Measurements from ENCODE around the gene EXO1. TPM values are rescaled to one million over a fixed set of nuclear protein-coding genes. Genes with fewer than 3 reads are reported as not detected.

The EXO1 gene
- total and polyA plus RNA-seq, 10 donors = 0.35 to 4.4 (median 1.3) TPM

DNA sequence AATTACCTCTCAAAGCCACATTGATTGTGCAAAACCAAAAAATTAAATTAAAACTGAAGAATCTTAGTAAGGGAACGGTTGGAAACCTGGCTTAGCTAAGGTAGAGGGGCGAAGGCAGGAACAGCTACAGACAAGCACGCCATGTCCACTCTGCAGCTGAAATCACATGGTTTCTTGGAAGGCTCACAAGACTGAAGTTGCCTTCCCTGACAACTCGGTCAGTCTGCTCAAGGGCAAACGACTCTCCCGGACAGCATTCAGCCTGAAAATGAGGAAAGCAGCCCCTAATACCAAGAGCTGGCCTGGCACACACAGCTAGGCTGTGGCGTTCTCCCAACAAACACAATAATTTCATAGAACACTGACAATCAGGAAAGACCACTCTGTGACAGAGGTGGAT, 86.9 kb downstream of the EXO1 start:
- DNase-seq = no peak
- H3K4me3 ChIP-seq = no peak overlapping the region
- H3K27me3 ChIP-seq (replicated peaks in 1 of 7) = peaks cover 0 to 9% (median 0%) of the 10 kb centered on the region in 7 donors
- H3K9me3 ChIP-seq = peaks cover 0 to 13% (median 0%) of the 10 kb centered on the region in 8 donors
- no peaks in the 10 kb centered on the region for H3K4me1 ChIP-seq
- intact Hi-C loops (cut with DNase I; ENCODE audit: low total_unique reads) = no loop called here
- H3K36me3 ChIP-seq = no peaks in the 10 kb centered on the region
- 58 to 88% (median 72%) methylated on average over 7 of the region's 7 CpGs for WGBS, 5 donors
- TF ChIP-seq, protein P1, sequence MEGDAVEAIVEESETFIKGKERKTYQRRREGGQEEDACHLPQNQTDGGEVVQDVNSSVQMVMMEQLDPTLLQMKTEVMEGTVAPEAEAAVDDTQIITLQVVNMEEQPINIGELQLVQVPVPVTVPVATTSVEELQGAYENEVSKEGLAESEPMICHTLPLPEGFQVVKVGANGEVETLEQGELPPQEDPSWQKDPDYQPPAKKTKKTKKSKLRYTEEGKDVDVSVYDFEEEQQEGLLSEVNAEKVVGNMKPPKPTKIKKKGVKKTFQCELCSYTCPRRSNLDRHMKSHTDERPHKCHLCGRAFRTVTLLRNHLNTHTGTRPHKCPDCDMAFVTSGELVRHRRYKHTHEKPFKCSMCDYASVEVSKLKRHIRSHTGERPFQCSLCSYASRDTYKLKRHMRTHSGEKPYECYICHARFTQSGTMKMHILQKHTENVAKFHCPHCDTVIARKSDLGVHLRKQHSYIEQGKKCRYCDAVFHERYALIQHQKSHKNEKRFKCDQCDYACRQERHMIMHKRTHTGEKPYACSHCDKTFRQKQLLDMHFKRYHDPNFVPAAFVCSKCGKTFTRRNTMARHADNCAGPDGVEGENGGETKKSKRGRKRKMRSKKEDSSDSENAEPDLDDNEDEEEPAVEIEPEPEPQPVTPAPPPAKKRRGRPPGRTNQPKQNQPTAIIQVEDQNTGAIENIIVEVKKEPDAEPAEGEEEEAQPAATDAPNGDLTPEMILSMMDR (IDR thresholded peaks at IDR 0.05 in 8 of 11, conservative IDR thresholded peaks at IDR 0.05 in 3 of 11) = no peak
- TF ChIP-seq POLR2A (IDR thresholded peaks at IDR 0.05) = no peak
- TF ChIP-seq POLR2AphosphoS5 (IDR thresholded peaks at IDR 0.05) = no peak
- no peak overlapping the region for H3K27ac ChIP-seq

Other genes with a start within 250 kb of the EXO1 start
- gene CHML, start 207.8 kb upstream of the EXO1 start, total RNA-seq = 10 to 100 TPM in 6 of 7 donors, 1 to 10 TPM in 1; 8.3 to 14.2 (median 11.2) TPM
- 1 to 10 TPM; 2.2 to 4.5 (median 3.0) TPM for gene CHML, start 207.8 kb upstream of the EXO1 start, polyA plus RNA-seq
- 10 to 100 TPM; 15.1 to 39.4 (median 19.6) TPM for gene OPN3, start 207.8 kb upstream of the EXO1 start, total RNA-seq
- gene OPN3, start 207.8 kb upstream of the EXO1 start, polyA plus RNA-seq = 10 to 100 TPM; 23.5 to 28.9 (median 25.7) TPM
- gene WDR64, start 195.9 kb upstream of the EXO1 start, total RNA-seq = under 1 TPM in 4 of 7 donors, not detected in 3; 0.26 to 0.55 (median 0.41) TPM
- gene WDR64, start 195.9 kb upstream of the EXO1 start, polyA plus RNA-seq = under 1 TPM; 0.03 to 0.07 (median 0.03) TPM
- gene BECN2, start 109.6 kb downstream of the EXO1 start, total RNA-seq = not detected
- not detected for gene BECN2, start 109.6 kb downstream of the EXO1 start, polyA plus RNA-seq
- gene MAP1LC3C, start 150.9 kb downstream of the EXO1 start, total RNA-seq = under 1 TPM in 4 of 7 donors, not detected in 3; 0.32 to 0.70 (median 0.65) TPM
- under 1 TPM; 0.20 to 0.49 (median 0.38) TPM for gene MAP1LC3C, start 150.9 kb downstream of the EXO1 start, polyA plus RNA-seq

Measured in spleen (tissue), 11 donors.